AG08395 (cell line): ENCODE results near the gene PIK3R5.

Experiments
- DNase-seq: peaks from one replicate; pipeline ENCODE4 v3.0.0; 2012; ENCODE audit warnings: mixed read lengths, low spot score

The PIK3R5 gene

GRCh38 chr17:8922451-8922850 is 43.1 kb downstream of the PIK3R5 start:
- DNase-seq: peak; percentile 90

- no peak for DNase-seq
Measured at GRCh38 chr17:8921147-8921546, 44.4 kb downstream of the PIK3R5 start.

- DNase-seq: no peak
Measured at GRCh38 chr17:8918807-8919465, 46.6 kb downstream of the PIK3R5 start.

GRCh38 chr17:8916466-8916865 is 49.0 kb downstream of the PIK3R5 start:
- DNase-seq: no peak

GRCh38 chr17:8914554-8914953 is 51.0 kb downstream of the PIK3R5 start:
- no peak for DNase-seq

GRCh38 chr17:8913879-8914278 is 51.6 kb downstream of the PIK3R5 start:
- DNase-seq: no peak

GRCh38 chr17:8913091-8913490 is 52.4 kb downstream of the PIK3R5 start:
- DNase-seq: no peak

- no peak for DNase-seq
Measured at GRCh38 chr17:8912084-8912981, 53.2 kb downstream of the PIK3R5 start.

- no peak for DNase-seq
Measured at GRCh38 chr17:8910969-8911604, 54.4 kb downstream of the PIK3R5 start.

GRCh38 chr17:8909586-8910270 is 55.8 kb downstream of the PIK3R5 start:
- no peak for DNase-seq

GRCh38 chr17:8905331-8905730 is 60.2 kb downstream of the PIK3R5 start:
- DNase-seq: no peak

- DNase-seq: no peak
Measured at GRCh38 chr17:8904686-8905085, 60.8 kb downstream of the PIK3R5 start.

GRCh38 chr17:8904201-8904600 is 61.3 kb downstream of the PIK3R5 start:
- DNase-seq: no peak

GRCh38 chr17:8900626-8901585 is 64.6 kb downstream of the PIK3R5 start:
- DNase-seq: no peak

GRCh38 chr17:8900207-8900606 is 65.3 kb downstream of the PIK3R5 start:
- no peak for DNase-seq

GRCh38 chr17:8898636-8899035 is 66.9 kb downstream of the PIK3R5 start:
- DNase-seq: no peak

- no peak for DNase-seq
Measured at GRCh38 chr17:8898126-8898525, 67.4 kb downstream of the PIK3R5 start.

GRCh38 chr17:8896641-8897635 is 68.6 kb downstream of the PIK3R5 start:
- DNase-seq: no peak

GRCh38 chr17:8896087-8896486 is 69.4 kb downstream of the PIK3R5 start:
- no peak for DNase-seq
